GM21717 (cell line): Measurements from ENCODE around the gene PPP1R14C.

Source experiments
- ATAC-seq: cut with Tn5 transposase; IDR thresholded peaks from one replicate; pipeline ENCODE4 v1.9.1; 2021; ENCODE audit warnings: mild to moderate bottlenecking, moderate library complexity; ENCODE audit not compliant: unreplicated experiment

Gene PPP1R14C

GRCh38 chr6:150269130-150269856, 126.4 kb downstream of the PPP1R14C start:
- ATAC-seq: no peak

GRCh38 chr6:150269857-150270223, 127.0 kb downstream of the PPP1R14C start:
- ATAC-seq: no peak

GRCh38 chr6:150270330-150271052, 127.6 kb downstream of the PPP1R14C start:
- ATAC-seq: no peak

GRCh38 chr6:150271172-150271500, 128.3 kb downstream of the PPP1R14C start:
- ATAC-seq: no peak

- ATAC-seq: no peak
These were observed 128.8 kb downstream of the PPP1R14C start for GRCh38 chr6:150271501-150272263.

GRCh38 chr6:150272264-150272975, 129.6 kb downstream of the PPP1R14C start:
- no peak for ATAC-seq

GRCh38 chr6:150272976-150273315, 130.1 kb downstream of the PPP1R14C start:
- no peak for ATAC-seq

GRCh38 chr6:150273457-150274309, 130.8 kb downstream of the PPP1R14C start:
- ATAC-seq: no peak

GRCh38 chr6:150275489-150275888, 132.6 kb downstream of the PPP1R14C start:
- no peak for ATAC-seq

- no peak for ATAC-seq
These were observed 133.5 kb downstream of the PPP1R14C start for GRCh38 chr6:150276168-150276936.

- no peak for ATAC-seq
These were observed 134.3 kb downstream of the PPP1R14C start for GRCh38 chr6:150276937-150277742.

GRCh38 chr6:150279533-150279932, 136.7 kb downstream of the PPP1R14C start:
- no peak for ATAC-seq

- ATAC-seq: no peak
These were observed 137.9 kb downstream of the PPP1R14C start for GRCh38 chr6:150280703-150281102.

GRCh38 chr6:150281767-150282166, 138.9 kb downstream of the PPP1R14C start:
- ATAC-seq: no peak

GRCh38 chr6:150282806-150283205, 140.0 kb downstream of the PPP1R14C start:
- no peak for ATAC-seq

GRCh38 chr6:150286460-150286859, 143.6 kb downstream of the PPP1R14C start:
- no peak for ATAC-seq

- ATAC-seq: no peak
These were observed 144.1 kb downstream of the PPP1R14C start for GRCh38 chr6:150286912-150287311.

- ATAC-seq: no peak
These were observed 145.6 kb downstream of the PPP1R14C start for GRCh38 chr6:150288456-150288855.
